NCI-H128 (cell line): ENCODE results near the gene SLC9C1.

Source experiments
- DNase-seq: peaks from one replicate; lab custom pipeline; 2025; ENCODE audit not compliant: unreplicated experiment; lab: John Stamatoyannopoulos, UW

Gene SLC9C1

GRCh38 chr3:112132975-112133448 lies 161.0 kb downstream of the SLC9C1 start, which contains the start of gene GCSAM:
Gene GCSAM (minus strand): TSS chr3:112133248. CDS start chr3:112133120, 128 bp downstream.
- DNase-seq, result no peak

- no peak for DNase-seq
These were observed 161.5 kb downstream of the SLC9C1 start for GRCh38 chr3:112132554-112132953.

GRCh38 chr3:112132088-112132487 lies 161.9 kb downstream of the SLC9C1 start:
- no peak for DNase-seq

- no peak for DNase-seq
These were observed 162.9 kb downstream of the SLC9C1 start for GRCh38 chr3:112131111-112131510.

- DNase-seq, result no peak
These were observed 163.4 kb downstream of the SLC9C1 start for GRCh38 chr3:112130638-112130993.

GRCh38 chr3:112129925-112130637 lies 163.9 kb downstream of the SLC9C1 start:
- DNase-seq, result no peak

- no peak for DNase-seq
These were observed 164.9 kb downstream of the SLC9C1 start for GRCh38 chr3:112128843-112129727.

- DNase-seq, result no peak
These were observed 166.2 kb downstream of the SLC9C1 start for GRCh38 chr3:112127522-112128494.

- no peak for DNase-seq
These were observed 167.5 kb downstream of the SLC9C1 start for GRCh38 chr3:112126511-112126911.

- no peak for DNase-seq
These were observed 169.0 kb downstream of the SLC9C1 start for GRCh38 chr3:112124907-112125607.

GRCh38 chr3:112123548-112123947 lies 170.5 kb downstream of the SLC9C1 start:
- no peak for DNase-seq

- no peak for DNase-seq
These were observed 171.1 kb downstream of the SLC9C1 start for GRCh38 chr3:112122870-112123269.

GRCh38 chr3:112121577-112122547 lies 172.2 kb downstream of the SLC9C1 start:
- DNase-seq, result no peak

- no peak for DNase-seq
These were observed 173.8 kb downstream of the SLC9C1 start for GRCh38 chr3:112119962-112120836.

GRCh38 chr3:112117841-112118571 lies 176.0 kb downstream of the SLC9C1 start:
- DNase-seq, result no peak

GRCh38 chr3:112117415-112117814 lies 176.6 kb downstream of the SLC9C1 start:
- DNase-seq, result no peak

- no peak for DNase-seq
These were observed 177.2 kb downstream of the SLC9C1 start for GRCh38 chr3:112116748-112117186.
